ENCODE measurements around the gene CRLF2.
"Not testable (repeated sequence)": the region's sequence is repeated elsewhere in the genome, so short reads cannot be mapped to it uniquely, and the experiment has no call there.

The CRLF2 gene

DNA sequence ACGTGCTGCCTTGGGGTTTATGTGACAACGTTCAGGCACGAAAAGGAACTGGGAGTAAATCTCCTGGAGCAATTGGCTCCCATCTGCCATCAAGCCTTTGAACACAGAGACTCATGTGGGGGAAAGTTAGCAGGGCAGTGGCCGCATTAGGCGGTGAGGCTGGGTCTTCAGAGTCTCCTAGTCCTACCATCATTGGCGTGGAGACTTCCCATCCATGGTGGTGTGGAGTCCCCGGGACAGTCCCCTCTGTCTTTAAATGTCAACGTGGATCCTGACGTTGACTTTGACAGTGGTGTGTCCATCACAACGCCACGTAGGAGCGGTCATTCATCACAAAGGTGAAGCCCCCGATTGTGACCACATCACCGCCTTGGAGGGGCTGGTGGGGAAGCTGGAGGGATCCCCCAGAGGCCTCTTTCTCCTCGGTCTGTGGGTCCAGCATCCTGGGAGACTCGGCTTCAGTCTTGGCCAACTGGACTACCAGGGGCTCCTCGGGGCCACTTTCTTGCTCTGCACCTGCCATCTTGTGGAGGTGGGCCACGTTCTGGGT, 21.8 kb downstream of the CRLF2 start:
- no peak overlapping the region for H3K4me3 ChIP-seq
- H3K4me2 ChIP-seq = no peak overlapping the region
- H3K9ac ChIP-seq = no peak overlapping the region
- peaks cover 12% of the 10 kb centered on the region for H3K9me3 ChIP-seq
- H3K36me3 ChIP-seq = peaks cover 15% of the 10 kb centered on the region; the same call in 1 of the 2 replicates
- H3K4me1 ChIP-seq = no peaks in the 10 kb centered on the region
- TF ChIP-seq Cebpa-rat (IDR thresholded peaks at IDR 0.05) = no peak
- no peaks in the 10 kb centered on the region for H4K20me1 ChIP-seq
- H3K27me3 ChIP-seq = no peaks in the 10 kb centered on the region
- no peak overlapping the region for H3K27ac ChIP-seq

DNA sequence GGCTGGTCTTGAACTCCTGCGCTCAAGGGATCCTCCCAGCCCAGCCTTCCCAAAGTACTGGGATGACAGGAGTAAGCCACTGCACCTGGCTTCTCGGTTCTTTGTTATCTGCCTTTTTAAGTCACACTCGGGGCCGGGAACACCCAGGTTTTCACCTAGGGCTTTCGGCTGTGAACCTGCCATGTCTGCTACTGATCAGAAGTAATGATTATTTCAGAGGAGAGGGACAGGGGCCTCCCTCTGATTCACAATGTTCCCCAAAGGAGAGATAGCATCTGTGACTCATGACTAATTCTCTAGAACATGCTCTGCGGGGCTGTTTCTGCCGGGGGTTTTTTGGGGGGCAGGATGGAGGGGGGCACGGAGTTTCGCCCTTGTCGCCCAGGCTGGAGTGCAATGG, 26.9 kb downstream of the CRLF2 start:
- Histone ChIP-seq H3K4me3 (no peak overlapping the region), H4K20me1 (no peaks in the 10 kb centered on the region)

DNA sequence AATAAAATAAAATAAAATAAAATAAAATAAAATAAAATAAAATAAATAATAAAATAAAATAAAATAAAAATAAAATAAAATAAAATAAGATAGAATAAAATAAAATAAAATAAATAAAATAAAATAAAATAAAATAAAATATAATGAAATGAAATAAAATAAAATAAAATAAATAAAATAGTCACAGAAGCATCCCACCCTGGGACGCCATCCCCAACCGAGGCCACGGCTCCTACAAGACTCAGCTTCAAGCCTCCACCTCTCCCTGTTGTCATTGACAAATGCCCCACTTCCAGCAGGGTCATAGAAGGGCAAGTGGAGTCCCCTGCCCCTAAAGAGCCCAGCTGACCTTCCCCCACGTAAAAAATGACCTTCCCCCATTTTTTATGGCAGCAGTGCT, 30.2 kb downstream of the CRLF2 start:
- no peaks in the 10 kb centered on the region for H3K27me3 ChIP-seq
- no peaks in the 10 kb centered on the region for H3K9me3 ChIP-seq
- no peaks in the 10 kb centered on the region for H3K36me3 ChIP-seq
- no peak overlapping the region for H3K4me3 ChIP-seq
- H3K27ac ChIP-seq = no peak overlapping the region
- no peak for TF ChIP-seq Cebpa-rat (IDR thresholded peaks at IDR 0.05)
- H3K4me1 ChIP-seq = peaks cover 8% of the 10 kb centered on the region
- H3K4me2 ChIP-seq = no peak overlapping the region
- no peak overlapping the region for H3K9ac ChIP-seq
- H4K20me1 ChIP-seq = no peaks in the 10 kb centered on the region

More for the DNA sequence above, 26.9 kb downstream of the CRLF2 start:
- Histone ChIP-seq H3K4me1 (peaks cover 8% of the 10 kb centered on the region), H3K36me3 (peaks cover 5% of the 10 kb centered on the region; the same call in 1 of the 2 replicates), H3K4me2 (no peak overlapping the region), H3K9me3 (peaks cover 3% of the 10 kb centered on the region), H3K27me3 (no peaks in the 10 kb centered on the region), H3K27ac (no peak overlapping the region), H3K9ac (no peak overlapping the region)
- no peak for TF ChIP-seq Cebpa-rat (IDR thresholded peaks at IDR 0.05)

DNA sequence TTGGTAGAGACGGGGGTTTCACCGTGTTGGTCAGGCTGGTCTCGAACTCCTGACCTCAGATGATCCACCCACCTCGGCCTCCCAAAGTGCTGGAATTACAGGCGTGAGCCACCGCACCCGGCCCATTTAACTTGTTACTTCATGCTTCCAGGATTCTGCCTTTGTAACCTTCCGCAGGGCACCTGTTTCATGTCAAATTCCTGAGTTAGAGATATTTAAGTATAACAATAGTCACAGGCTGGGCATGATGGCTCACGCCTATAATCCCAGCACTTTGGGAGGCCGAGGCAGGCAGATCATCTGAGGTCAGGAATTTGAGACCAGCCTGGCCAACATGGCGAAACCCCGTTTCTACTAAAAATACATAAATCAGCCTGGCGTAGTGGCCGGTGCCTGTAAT, 30.8 kb downstream of the CRLF2 start:
- not testable (repeated sequence) for H3K9me3 ChIP-seq, H3K27ac ChIP-seq, H3K4me2 ChIP-seq, H3K36me3 ChIP-seq, H4K20me1 ChIP-seq, H3K4me3 ChIP-seq, H3K4me1 ChIP-seq, H3K9ac ChIP-seq, H3K27me3 ChIP-seq

DNA sequence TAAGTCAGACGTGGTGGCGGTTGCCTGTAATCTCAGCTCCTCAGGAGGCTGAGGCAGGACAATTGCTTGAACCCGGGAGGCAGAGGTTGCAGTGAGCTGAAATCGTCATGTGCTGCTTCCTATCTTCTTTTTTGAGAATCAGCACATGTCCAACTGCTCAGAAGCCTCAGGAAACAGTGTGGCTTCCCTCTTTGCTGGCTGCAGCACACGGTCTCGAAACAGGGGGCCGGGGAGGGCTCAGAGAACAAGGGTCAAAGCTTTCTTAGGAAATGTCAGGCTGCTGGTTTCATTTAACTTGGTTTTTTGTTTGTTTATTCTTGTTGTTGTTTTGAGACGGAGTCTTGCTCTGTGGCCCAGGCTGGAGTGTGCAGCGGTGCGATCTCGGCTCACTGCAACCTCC, 31.3 kb downstream of the CRLF2 start:
- peak overlapping the region; percentile 29; the same call in 1 of the 2 replicates for H3K9ac ChIP-seq
- H3K27me3 ChIP-seq = no peaks in the 10 kb centered on the region
- H4K20me1 ChIP-seq = no peaks in the 10 kb centered on the region
- no peaks in the 10 kb centered on the region for H3K36me3 ChIP-seq
- H3K4me1 ChIP-seq = peaks cover 8% of the 10 kb centered on the region
- TF ChIP-seq Cebpa-rat (IDR thresholded peaks at IDR 0.05) = no peak
- H3K4me2 ChIP-seq = peak overlapping the region; percentile 34; the same call in 1 of the 2 replicates
- 0 out of 2 replicates have a peak overlapping the region, but pooled peaks have one; percentile 26 for H3K27ac ChIP-seq
- H3K4me3 ChIP-seq = no peak overlapping the region
- no peaks in the 10 kb centered on the region for H3K9me3 ChIP-seq

DNA sequence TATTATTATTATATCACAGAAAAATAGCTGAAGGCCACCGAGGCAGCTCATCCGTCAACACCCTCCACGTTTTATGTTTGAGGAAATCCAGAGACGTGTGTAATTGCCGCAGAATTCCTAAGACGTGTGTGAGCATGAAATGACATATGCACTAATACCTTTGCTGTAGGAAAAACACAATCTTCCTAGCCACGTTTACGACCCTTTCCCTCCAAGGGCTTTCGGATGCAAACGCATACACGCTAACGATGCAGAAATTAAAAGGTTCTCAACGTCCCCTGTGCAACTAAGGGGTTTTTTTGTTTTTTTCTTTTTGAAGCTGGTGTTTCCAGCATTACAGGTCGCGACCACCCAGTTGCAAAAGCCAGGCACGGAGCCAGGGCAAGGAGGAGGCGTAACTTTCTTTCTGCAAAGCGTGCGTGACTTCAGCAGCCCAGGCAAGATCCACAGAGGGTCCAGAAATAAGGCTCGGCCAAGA, 33.8 kb downstream of the CRLF2 start:
- H3K36me3 ChIP-seq = no peaks in the 10 kb centered on the region
- no peak for TF ChIP-seq Cebpa-rat (IDR thresholded peaks at IDR 0.05)
- no peaks in the 10 kb centered on the region for H4K20me1 ChIP-seq
- H3K4me3 ChIP-seq = no peak overlapping the region
- peaks cover 8% of the 10 kb centered on the region for H3K4me1 ChIP-seq
- no peak overlapping the region for H3K27ac ChIP-seq
- H3K9ac ChIP-seq = no peak overlapping the region
- H3K27me3 ChIP-seq = no peaks in the 10 kb centered on the region
- no peak overlapping the region for H3K4me2 ChIP-seq
- no peaks in the 10 kb centered on the region for H3K9me3 ChIP-seq

DNA sequence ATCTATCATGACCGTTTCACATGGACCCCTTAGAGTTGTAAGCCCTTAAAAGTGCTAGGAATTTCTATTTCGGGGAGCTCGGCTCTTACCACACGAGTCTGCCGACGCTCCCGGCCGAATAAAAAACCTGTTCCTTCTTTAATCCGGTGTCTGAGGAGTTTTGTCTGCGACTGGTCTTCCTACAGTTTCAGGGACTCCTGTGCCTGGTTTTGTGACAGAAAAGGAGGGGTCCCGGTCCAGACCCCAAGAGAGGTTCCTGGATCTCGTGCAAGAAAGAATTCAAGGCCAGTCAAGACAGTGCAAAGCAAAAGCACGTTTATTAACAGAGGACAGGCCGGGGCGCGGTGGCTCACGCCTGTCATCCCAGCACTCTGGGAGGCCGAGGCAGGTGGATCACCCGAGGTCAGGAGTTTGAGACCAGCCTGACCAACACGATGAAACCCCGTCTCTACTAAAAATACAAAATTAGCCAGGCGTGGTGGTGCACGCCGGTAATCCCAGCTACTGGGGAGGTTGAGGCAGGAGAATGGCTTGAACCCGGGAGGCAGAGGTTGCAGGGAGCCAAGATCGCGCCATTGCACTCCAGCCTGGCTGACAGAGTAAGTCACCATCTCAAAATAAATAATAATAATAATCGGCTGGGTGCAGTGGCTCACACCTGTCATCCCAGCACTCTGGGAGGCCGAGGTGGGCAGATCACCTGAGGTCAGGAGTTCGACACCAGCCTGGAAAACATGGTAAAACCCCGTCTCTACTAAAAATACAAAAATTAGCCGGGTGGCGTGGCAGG, 35.7 kb downstream of the CRLF2 start:
- not testable (repeated sequence) for H3K27ac ChIP-seq, H3K9ac ChIP-seq, H3K9me3 ChIP-seq, H3K4me1 ChIP-seq, H3K36me3 ChIP-seq, H3K4me2 ChIP-seq, H3K27me3 ChIP-seq, H4K20me1 ChIP-seq, H3K4me3 ChIP-seq

DNA sequence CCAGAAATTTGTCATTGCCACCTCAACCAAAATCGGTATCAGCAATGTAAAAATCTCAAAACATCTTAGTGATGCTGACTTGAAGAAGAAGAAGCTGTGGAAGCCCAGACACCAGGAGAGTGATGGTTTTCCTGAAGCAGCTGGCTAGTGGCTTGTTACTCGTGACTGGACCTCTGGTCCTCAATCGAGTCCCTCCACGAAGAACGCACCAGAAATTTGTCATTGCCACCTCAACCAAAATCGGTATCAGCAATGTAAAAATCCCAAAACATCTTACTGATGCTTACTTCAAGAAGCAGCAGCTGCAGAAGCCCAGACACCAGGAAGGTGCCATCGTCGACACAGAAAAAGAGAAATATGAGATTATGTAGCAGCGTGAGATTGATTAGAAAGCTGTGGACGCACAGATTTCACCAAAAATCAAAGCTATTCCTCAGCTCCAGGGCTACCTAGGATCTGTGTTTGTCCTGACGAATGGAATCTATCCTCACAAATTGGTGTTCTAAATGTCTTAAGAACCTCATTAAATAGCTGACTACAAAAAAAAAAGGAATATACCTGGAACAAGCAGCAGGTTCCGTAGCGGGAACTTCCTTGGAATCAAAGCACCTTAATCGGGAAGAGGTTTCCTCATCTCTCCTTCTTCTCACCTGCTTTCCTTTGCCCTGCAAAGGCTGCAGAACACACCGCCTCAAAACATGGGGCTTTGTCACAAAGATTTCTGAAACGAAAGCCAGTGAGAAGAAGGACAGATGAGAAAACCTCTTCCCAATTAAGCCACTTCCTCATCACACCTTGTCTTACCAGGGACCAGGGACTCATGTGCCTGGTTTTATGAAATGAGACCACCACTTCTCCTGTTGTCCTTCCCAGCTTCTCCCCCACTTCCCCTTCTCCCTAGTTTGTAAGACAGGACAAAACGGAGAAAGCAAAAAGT, 37.6 kb downstream of the CRLF2 start:
- H3K27me3 ChIP-seq, H3K9ac ChIP-seq, H3K4me3 ChIP-seq, H4K20me1 ChIP-seq, H3K36me3 ChIP-seq, H3K27ac ChIP-seq, H3K4me1 ChIP-seq, H3K4me2 ChIP-seq, H3K9me3 ChIP-seq: not testable (repeated sequence)

DNA sequence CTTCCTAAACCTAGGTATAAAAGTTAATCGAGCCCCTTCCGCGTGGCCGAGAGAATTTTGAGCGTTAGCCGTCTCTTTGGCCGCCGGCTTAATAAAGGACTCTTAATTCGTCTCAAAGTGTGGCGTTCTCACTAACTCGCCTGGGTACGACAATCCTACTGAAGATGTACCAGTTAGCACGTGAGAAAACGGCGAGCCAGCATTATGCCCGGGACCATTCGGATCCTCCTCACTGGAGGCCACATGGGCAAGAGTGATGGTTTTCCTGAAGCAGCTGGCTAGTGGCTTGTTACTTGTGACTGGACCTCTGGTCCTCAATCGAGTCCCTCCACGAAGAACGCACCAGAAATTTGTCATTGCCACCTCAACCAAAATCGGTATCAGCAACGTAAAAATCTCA, 39.0 kb downstream of the CRLF2 start:
- not testable (repeated sequence) for H3K4me3 ChIP-seq, H3K9ac ChIP-seq, H3K27me3 ChIP-seq, H3K27ac ChIP-seq, H4K20me1 ChIP-seq, H3K36me3 ChIP-seq, H3K4me2 ChIP-seq, H3K4me1 ChIP-seq, H3K9me3 ChIP-seq

DNA sequence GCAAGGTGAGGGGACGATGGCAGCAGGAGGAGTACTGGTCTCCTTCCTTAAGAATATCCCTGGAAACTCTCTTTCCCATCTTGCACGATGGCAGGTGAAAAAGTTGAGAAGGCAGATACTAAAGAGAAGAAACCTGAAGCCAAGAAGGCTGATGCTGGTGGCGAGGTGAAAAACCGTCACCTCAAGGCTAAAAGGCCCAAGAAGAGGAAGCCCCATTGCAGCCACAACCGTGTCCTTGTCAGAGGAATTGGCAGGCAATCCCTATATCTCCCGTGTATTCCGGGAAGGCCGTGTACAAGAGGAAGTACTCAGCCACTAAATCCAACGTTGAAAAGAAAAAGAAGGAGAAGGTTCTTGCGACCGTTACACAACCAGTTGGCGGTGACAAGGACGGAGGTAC, 40.0 kb downstream of the CRLF2 start:
- no peak for TF ChIP-seq Cebpa-rat (IDR thresholded peaks at IDR 0.05)
- H3K4me1 ChIP-seq = peaks cover 6% of the 10 kb centered on the region
- H3K27me3 ChIP-seq = no peaks in the 10 kb centered on the region
- H3K4me2 ChIP-seq = no peak overlapping the region
- H3K27ac ChIP-seq = no peak overlapping the region
- H4K20me1 ChIP-seq = no peaks in the 10 kb centered on the region
- H3K36me3 ChIP-seq = no peaks in the 10 kb centered on the region
- H3K9me3 ChIP-seq = no peaks in the 10 kb centered on the region
- H3K9ac ChIP-seq = no peak overlapping the region
- no peak overlapping the region for H3K4me3 ChIP-seq

DNA sequence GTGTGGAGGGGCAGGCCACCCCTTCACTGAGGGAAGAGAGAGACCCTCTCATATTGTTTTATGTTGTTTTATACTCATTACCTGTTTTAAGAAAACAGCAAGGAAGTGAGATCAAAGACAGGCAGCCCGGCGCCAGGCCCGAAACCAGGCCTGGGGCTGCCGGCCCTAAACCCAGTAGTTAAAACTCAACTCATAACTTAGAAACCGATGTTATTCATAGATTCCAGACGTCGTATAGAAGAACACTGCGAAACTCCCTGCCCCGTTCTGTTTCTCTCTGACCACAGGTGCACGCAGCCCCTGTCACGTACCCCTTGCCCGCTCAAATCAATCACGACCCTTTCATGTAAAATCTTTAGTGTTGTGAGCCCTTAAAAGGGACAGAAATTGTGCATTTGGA, 40.5 kb downstream of the CRLF2 start:
- H3K4me2 ChIP-seq = not testable (repeated sequence)

More for the DNA sequence above, 40.5 kb downstream of the CRLF2 start:
- not testable (repeated sequence) for H3K27ac ChIP-seq, H3K4me3 ChIP-seq, H3K27me3 ChIP-seq, H3K9ac ChIP-seq, H4K20me1 ChIP-seq, H3K9me3 ChIP-seq, H3K36me3 ChIP-seq, H3K4me1 ChIP-seq
